ENCODE results near the gene PYROXD2. TPM values are rescaled to one million over a fixed set of nuclear protein-coding genes. Genes with fewer than 3 reads are reported as not detected.
A peak's percentile ranks its signal among the peaks of the same experiment; 100 is the strongest.

Gene PYROXD2
- total and polyA plus RNA-seq, 2 of the 8 experiments (the other 6 are each of a cell fraction or from before 2014, with no cell fraction given): 3.2 to 5.4 TPM

DNA sequence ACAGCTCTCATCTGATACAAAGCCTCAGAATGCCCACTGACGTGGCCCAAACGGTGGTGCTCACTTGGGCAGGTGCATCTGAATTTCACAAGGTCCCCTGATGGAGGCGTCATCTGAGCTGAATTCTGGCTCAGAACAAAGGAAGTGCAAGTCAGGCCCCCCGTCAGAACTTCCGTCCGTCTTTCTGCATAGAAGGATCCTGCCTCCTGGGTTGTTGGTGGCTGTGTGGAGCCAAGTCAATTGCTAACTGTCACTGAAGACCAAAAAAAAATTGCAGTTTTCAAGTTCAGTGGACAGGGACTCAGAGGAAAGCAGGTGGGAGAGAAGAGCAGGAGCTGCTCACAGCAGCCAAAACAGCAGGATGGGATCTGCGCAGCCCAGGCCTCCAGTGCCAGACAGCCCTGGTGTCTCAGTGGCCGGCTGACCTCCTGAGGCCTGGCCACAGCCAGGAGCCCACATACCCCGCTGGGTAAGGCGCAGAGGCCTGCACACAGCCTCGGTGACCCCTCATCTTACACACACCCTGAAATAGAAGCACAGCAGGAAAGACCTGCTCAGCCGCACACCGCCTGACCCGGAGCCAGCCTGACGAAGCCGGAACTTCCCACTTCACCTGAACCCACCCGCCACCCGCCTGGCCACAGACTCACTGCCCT is 49.4 kb downstream of the PYROXD2 start:
- no peak overlapping the region; the same call in 1 of the 2 replicates for H2BK5ac ChIP-seq (ENCODE audit: low read depth, low read length)
- H3K23ac ChIP-seq (ENCODE audit: insufficient read length): no peak overlapping the region
- no peak for FAIRE-seq
- DNase-seq (ENCODE audit: low read depth in 1 of 2, low spot score in 2 of 2): no peak
- no peaks in the 10 kb centered on the region for H3K79me2 ChIP-seq (ENCODE audit: control insufficient read depth in 1 of 2, insufficient read depth in 2 of 2, low read length in 2 of 2)
- no peak overlapping the region for H3K4ac ChIP-seq (replicated peaks; ENCODE audit: insufficient read length, low read depth, low read length)
- no peak overlapping the region for H4K5ac ChIP-seq (ENCODE audit: insufficient read length, low read depth, low read length)
- 94% methylated on average over 18 of the region's 18 CpGs; no CpG with 5 or more reads in 1 of the 2 experiments for WGBS, 2 experiments (ENCODE audit: extremely low coverage in 1 of 2, insufficient coverage in 1 of 2, insufficient read length in 1 of 2, insufficient replicate concordance in 2 of 2, low coverage in 1 of 2, low lambda C conversion rate in 2 of 2, missing lambda C conversion rate in 1 of 2)
- H3K27ac ChIP-seq (ENCODE audit: low read depth, low read length): no peak overlapping the region
- H3K4me3 ChIP-seq (ENCODE audit: extremely low read depth in 1 of 4, insufficient read depth in 2 of 4, low read depth in 3 of 4, low read length in 4 of 4): no peak overlapping the region
- peak overlapping the region in 1 of 4 experiments; percentile 26; a peak in 2 of 7 replicates for H3K9ac ChIP-seq (replicated peaks in 1 of 4; ENCODE audit: extremely low read depth in 1 of 4, low read depth in 3 of 4, low read length in 3 of 4)
- H3K18ac ChIP-seq (ENCODE audit: extremely low read depth, low read length): no peak overlapping the region
- 0 out of 7 replicates have a peak, but pooled peaks cover 0 to 3% (median 0%) of the 10 kb centered on the region in 4 experiments for H3K27me3 ChIP-seq (replicated peaks in 1 of 4; ENCODE audit: control insufficient read depth in 3 of 4, extremely low read depth in 1 of 4, insufficient read depth in 3 of 4, low read length in 3 of 4)
- H2BK20ac ChIP-seq (ENCODE audit: low read length): no peak overlapping the region
- peaks cover 0 to 7% (median 4%) of the 10 kb centered on the region in 4 experiments; a peak in 4 of 7 replicates for H3K4me1 ChIP-seq (replicated peaks in 1 of 4; ENCODE audit: control insufficient read depth in 3 of 4, insufficient read depth in 4 of 4, low read length in 3 of 4)
- H2BK120ac ChIP-seq (replicated peaks; ENCODE audit: low read depth, low read length): no peak overlapping the region
- H2BK15ac ChIP-seq (ENCODE audit: low read length): no peak overlapping the region
- no peaks in the 10 kb centered on the region for H3K79me1 ChIP-seq (ENCODE audit: low read depth, low read length)
- no peak overlapping the region for H4K8ac ChIP-seq (ENCODE audit: extremely low read depth, insufficient read depth, low read length)
- H2BK12ac ChIP-seq (ENCODE audit: low read depth, low read length): no peak overlapping the region
- no peak overlapping the region for H2AK5ac ChIP-seq (ENCODE audit: low read depth, low read length)
- no peak overlapping the region for H2AFZ ChIP-seq (ENCODE audit: low read length)
- ChIA-PET POLR2A (ENCODE audit: partially characterized antibody) (no interaction called here), CTCF (ENCODE audit: partially characterized antibody) (interaction anchor here (0.6 to 1.5 kb wide), 13 partner anchors 14 to 957 kb away, joined by 3 to 6 read pairs (median 4); no protein-coding TSS in a partner anchor)
- H3K14ac ChIP-seq (ENCODE audit: insufficient read length): no peak overlapping the region
- no peaks in the 10 kb centered on the region for H3K36me3 ChIP-seq (ENCODE audit: control insufficient read depth in 2 of 4, insufficient read depth in 4 of 4, low read length in 3 of 4)
- H4K91ac ChIP-seq (replicated peaks; ENCODE audit: insufficient read length, low read length): no peak overlapping the region
- H3K4me2 ChIP-seq (ENCODE audit: insufficient read depth in 1 of 2, low read depth in 2 of 2, low read length in 2 of 2): no peak overlapping the region
- no peak overlapping the region for H3K56ac ChIP-seq (replicated peaks; ENCODE audit: insufficient read length, low read depth, low read length)
- H3K9me3 ChIP-seq (ENCODE audit: insufficient read depth in 2 of 2, low read depth in 1 of 2, low read length in 1 of 2): no peaks in the 10 kb centered on the region
- H3K23me2 ChIP-seq (ENCODE audit: low read depth, low read length): no peaks in the 10 kb centered on the region
- no peaks in the 10 kb centered on the region for H4K20me1 ChIP-seq (replicated peaks in 1 of 2; ENCODE audit: control insufficient read depth in 1 of 2, insufficient read depth in 2 of 2, low read length in 2 of 2)
- TF ChIP-seq CEBPB (IDR thresholded peaks at IDR 0.05; ENCODE audit: low read depth, low read length) (no peak), CREB1 (IDR thresholded peaks at IDR 0.05) (no peak), RXRA (IDR thresholded peaks at IDR 0.05; ENCODE audit: insufficient read depth, low read depth, low read length) (no peak), GTF2F1 (IDR thresholded peaks at IDR 0.05; ENCODE audit: borderline replicate concordance, low read depth, low read length) (no peak), TBP (IDR thresholded peaks at IDR 0.05; ENCODE audit: low read depth, low read length) (no peak), SRF (IDR thresholded peaks at IDR 0.05; ENCODE audit: low read depth, low read length) (no peak), KDM1A (IDR thresholded peaks at IDR 0.05; ENCODE audit: borderline replicate concordance, low read length) (no peak), NANOG (IDR thresholded peaks at IDR 0.05; ENCODE audit: insufficient read depth, low read depth, low read length, poor library complexity, severe bottlenecking) (no peak), BCL11A (IDR thresholded peaks at IDR 0.05; ENCODE audit: low read depth in 2 of 2, low read length in 2 of 2) (no peak), JUND (IDR thresholded peaks at IDR 0.05; ENCODE audit: low read length) (no peak)
- TF ChIP-seq, protein P1, sequence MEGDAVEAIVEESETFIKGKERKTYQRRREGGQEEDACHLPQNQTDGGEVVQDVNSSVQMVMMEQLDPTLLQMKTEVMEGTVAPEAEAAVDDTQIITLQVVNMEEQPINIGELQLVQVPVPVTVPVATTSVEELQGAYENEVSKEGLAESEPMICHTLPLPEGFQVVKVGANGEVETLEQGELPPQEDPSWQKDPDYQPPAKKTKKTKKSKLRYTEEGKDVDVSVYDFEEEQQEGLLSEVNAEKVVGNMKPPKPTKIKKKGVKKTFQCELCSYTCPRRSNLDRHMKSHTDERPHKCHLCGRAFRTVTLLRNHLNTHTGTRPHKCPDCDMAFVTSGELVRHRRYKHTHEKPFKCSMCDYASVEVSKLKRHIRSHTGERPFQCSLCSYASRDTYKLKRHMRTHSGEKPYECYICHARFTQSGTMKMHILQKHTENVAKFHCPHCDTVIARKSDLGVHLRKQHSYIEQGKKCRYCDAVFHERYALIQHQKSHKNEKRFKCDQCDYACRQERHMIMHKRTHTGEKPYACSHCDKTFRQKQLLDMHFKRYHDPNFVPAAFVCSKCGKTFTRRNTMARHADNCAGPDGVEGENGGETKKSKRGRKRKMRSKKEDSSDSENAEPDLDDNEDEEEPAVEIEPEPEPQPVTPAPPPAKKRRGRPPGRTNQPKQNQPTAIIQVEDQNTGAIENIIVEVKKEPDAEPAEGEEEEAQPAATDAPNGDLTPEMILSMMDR (IDR thresholded peaks at IDR 0.05; ENCODE audit: control extremely low read depth in 1 of 3, insufficient read depth in 1 of 3, low read depth in 1 of 3, low read length in 3 of 3): no peak

All from H1 (cell line).